ENCODE results near the gene CABLES2.
A peak's percentile ranks its signal among the peaks of the same experiment; 100 is the strongest.

The CABLES2 gene

GRCh38 chr20:62395311-62396242 is 11.5 kb downstream of the CABLES2 start:
- Histone ChIP-seq H4K20me1 (ENCODE audit: insufficient read depth, low read length) (no peaks in the 10 kb centered on the region), H2AFZ (ENCODE audit: low read depth, low read length) (no peak overlapping the region), H3K9me3 (ENCODE audit: insufficient read depth, low read length) (no peaks in the 10 kb centered on the region), H3K4me3 (ENCODE audit: low read length) (no peak overlapping the region), H3K27me3 (ENCODE audit: low read depth, low read length) (no peaks in the 10 kb centered on the region), H3K27ac (ENCODE audit: low read length) (no peak overlapping the region), H3K4me2 (ENCODE audit: low read length) (no peak overlapping the region), H3K4me1 (ENCODE audit: low read length) (no peaks in the 10 kb centered on the region), H3K9ac (ENCODE audit: low read length) (no peak overlapping the region), H3K79me2 (ENCODE audit: low read length) (no peaks in the 10 kb centered on the region), H3K36me3 (replicated peaks; ENCODE audit: low read depth, low read length) (no peaks in the 10 kb centered on the region)
- TF ChIP-seq CTCF (IDR thresholded peaks at IDR 0.05; ENCODE audit: low read depth, low read length) (peak; percentile 35), EZH2phosphoT487 (IDR thresholded peaks at IDR 0.05; ENCODE audit: low read depth) (no peak)

DNA sequence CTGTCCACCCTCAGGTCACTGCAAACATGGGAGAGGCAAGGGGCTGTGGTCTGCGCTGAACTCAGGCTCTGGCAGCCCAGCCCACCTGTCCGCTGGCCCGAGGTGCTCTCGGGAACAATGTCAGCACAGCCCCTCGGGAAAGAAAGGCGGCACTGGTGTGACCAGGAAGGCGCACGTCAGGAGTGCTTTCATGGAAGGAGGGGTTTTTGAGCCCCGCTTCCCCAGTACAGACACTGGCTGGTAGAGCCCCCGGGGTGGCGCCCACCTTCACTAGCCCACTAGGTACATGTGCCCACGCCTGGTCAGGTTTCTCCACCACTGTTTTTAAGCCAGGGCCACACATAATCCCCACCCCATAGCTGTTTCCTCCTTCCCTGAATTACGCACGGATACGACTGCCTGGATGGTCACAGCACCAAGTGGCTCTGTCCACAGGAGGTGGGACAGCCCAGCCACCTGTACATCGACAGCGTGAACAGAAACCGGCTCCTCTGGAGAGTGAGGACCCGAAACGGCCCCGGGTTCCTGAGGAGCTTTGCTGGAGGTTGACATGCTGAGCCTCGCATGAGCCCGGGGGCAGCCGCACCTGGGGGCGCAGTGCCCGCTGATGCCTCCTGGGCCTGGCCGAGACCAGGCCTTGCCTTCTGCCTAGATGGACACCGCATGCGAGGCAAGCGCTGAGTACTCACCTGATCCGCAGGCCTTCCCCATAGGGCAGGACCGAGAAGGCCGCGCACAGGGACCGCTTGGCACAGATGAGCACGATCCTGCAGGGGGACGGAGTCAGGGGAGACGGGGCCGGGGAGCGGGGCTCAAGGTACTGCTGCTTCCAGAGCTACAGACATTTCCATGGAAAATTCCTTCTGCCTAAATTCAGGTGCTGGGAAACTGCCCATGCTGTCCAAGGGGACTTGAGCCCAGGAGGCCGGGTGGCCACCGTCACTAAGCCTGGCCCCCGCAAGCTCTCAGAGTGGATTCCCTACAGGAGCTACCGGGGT is 12.5 kb downstream of the CABLES2 start:
- Histone ChIP-seq H3K36me3 (replicated peaks; ENCODE audit: low read depth, low read length) (peaks cover 7% of the 10 kb centered on the region), H3K4me1 (ENCODE audit: low read length) (no peaks in the 10 kb centered on the region), H4K20me1 (ENCODE audit: insufficient read depth, low read length) (no peaks in the 10 kb centered on the region), H3K4me2 (ENCODE audit: low read length) (no peak overlapping the region), H3K9ac (ENCODE audit: low read length) (no peak overlapping the region), H3K27me3 (ENCODE audit: low read depth, low read length) (no peaks in the 10 kb centered on the region), H2AFZ (ENCODE audit: low read depth, low read length) (no peak overlapping the region), H3K27ac (ENCODE audit: low read length) (no peak overlapping the region), H3K79me2 (ENCODE audit: low read length) (peaks cover 1% of the 10 kb centered on the region; the same call in 1 of the 2 replicates), H3K9me3 (ENCODE audit: insufficient read depth, low read length) (no peaks in the 10 kb centered on the region), H3K4me3 (ENCODE audit: low read length) (no peak overlapping the region)
- TF ChIP-seq CTCF (IDR thresholded peaks at IDR 0.05; ENCODE audit: low read depth, low read length): no peak
- TF ChIP-seq EZH2phosphoT487 (IDR thresholded peaks at IDR 0.05; ENCODE audit: low read depth): no peak

DNA sequence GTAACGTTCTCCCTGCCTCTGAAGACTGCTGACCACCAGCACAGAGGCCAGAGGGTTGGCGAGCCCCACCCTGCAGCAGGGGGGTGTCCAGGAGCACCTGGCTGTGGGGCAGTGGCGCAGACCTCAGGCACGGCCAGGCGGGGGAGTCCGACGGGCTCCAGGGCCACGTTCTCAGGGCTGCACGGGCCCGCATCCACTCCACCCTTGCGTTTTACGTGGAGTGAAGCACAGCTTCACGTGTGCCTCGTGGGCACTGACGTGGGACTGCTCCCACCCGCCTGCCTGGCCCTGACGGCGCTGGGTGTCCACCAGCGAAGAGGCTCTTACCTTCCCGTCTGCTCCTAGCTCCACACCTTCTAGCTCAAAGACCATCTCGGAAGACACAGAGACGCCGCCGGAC is 13.3 kb downstream of the CABLES2 start:
- peaks cover 14% of the 10 kb centered on the region for H3K36me3 ChIP-seq (replicated peaks; ENCODE audit: low read depth, low read length)
- TF ChIP-seq CTCF (IDR thresholded peaks at IDR 0.05; ENCODE audit: low read depth, low read length) (no peak), EZH2phosphoT487 (IDR thresholded peaks at IDR 0.05; ENCODE audit: low read depth) (no peak)
- H3K4me3 ChIP-seq (ENCODE audit: low read length): no peak overlapping the region
- H3K27me3 ChIP-seq (ENCODE audit: low read depth, low read length): no peaks in the 10 kb centered on the region
- H4K20me1 ChIP-seq (ENCODE audit: insufficient read depth, low read length): 0 out of 2 replicates have a peak, but pooled peaks cover 2% of the 10 kb centered on the region
- peaks cover 1% of the 10 kb centered on the region; the same call in 1 of the 2 replicates for H3K4me1 ChIP-seq (ENCODE audit: low read length)
- no peak overlapping the region for H2AFZ ChIP-seq (ENCODE audit: low read depth, low read length)
- H3K9ac ChIP-seq (ENCODE audit: low read length): no peak overlapping the region
- H3K4me2 ChIP-seq (ENCODE audit: low read length): no peak overlapping the region
- no peak overlapping the region for H3K27ac ChIP-seq (ENCODE audit: low read length)
- H3K79me2 ChIP-seq (ENCODE audit: low read length): peaks cover 9% of the 10 kb centered on the region
- no peaks in the 10 kb centered on the region for H3K9me3 ChIP-seq (ENCODE audit: insufficient read depth, low read length)

- Histone ChIP-seq H3K9me3 (ENCODE audit: insufficient read depth, low read length) (no peaks in the 10 kb centered on the region), H3K4me1 (ENCODE audit: low read length) (peaks cover 7% of the 10 kb centered on the region), H3K9ac (ENCODE audit: low read length) (no peak overlapping the region), H3K4me3 (ENCODE audit: low read length) (no peak overlapping the region), H3K27ac (ENCODE audit: low read length) (no peak overlapping the region), H4K20me1 (ENCODE audit: insufficient read depth, low read length) (peaks cover 7% of the 10 kb centered on the region; the same call in 1 of the 2 replicates), H3K27me3 (ENCODE audit: low read depth, low read length) (no peaks in the 10 kb centered on the region), H2AFZ (ENCODE audit: low read depth, low read length) (no peak overlapping the region), H3K4me2 (ENCODE audit: low read length) (no peak overlapping the region), H3K79me2 (ENCODE audit: low read length) (peaks cover 14% of the 10 kb centered on the region), H3K36me3 (replicated peaks; ENCODE audit: low read depth, low read length) (peaks cover 20% of the 10 kb centered on the region)
- no peak for TF ChIP-seq EZH2phosphoT487 (IDR thresholded peaks at IDR 0.05; ENCODE audit: low read depth)
- no peak for TF ChIP-seq CTCF (IDR thresholded peaks at IDR 0.05; ENCODE audit: low read depth, low read length)
These were observed 13.8 kb downstream of the CABLES2 start for GRCh38 chr20:62393335-62393665.
